HG02884 (cell line): ENCODE data around the gene GBE1.

Experiments used
- ATAC-seq: cut with Tn5 transposase; IDR thresholded peaks from one replicate; pipeline ENCODE4 v1.9.1; 2021; ENCODE audit warnings: mild to moderate bottlenecking, moderate library complexity; ENCODE audit not compliant: unreplicated experiment

GBE1 gene

DNA sequence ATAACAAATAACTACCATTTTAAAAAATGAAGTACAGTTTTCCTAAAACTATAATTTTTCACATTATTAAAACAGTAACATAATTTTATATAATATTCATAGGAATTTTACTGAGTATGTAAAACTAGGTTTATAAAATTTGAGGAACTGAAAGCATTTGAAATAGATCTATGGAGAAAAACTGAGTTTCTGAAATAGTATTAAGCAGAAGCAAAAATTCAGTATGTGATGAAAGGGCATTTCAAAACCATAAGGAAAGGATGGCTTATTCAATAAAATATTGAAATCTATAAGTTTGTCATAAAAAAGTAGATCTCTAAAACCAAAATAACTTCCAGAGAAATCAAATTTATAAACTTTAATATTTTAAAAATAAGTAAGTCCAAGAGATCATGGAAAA is 53.4 kb downstream of the GBE1 start:
- ATAC-seq: no peak

DNA sequence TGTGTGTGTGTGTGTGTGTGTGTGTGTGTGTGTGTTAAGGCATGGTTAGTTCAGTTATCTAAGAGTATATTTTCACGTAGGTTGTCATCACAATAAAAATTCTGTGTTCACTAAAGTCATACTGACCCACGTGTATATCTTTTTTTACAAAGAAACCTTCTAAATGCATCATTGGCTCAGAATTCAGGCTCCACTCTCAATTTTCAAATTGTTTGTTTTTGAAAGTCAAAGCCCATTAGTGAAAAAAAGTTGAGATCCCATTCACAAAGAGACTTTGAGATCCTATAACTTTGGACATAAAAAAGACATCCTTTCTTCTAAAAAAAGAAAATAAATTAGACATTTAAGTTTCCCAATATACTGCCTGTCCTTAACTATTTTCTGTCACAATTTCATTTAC is 59.3 kb downstream of the GBE1 start:
- no peak for ATAC-seq

DNA sequence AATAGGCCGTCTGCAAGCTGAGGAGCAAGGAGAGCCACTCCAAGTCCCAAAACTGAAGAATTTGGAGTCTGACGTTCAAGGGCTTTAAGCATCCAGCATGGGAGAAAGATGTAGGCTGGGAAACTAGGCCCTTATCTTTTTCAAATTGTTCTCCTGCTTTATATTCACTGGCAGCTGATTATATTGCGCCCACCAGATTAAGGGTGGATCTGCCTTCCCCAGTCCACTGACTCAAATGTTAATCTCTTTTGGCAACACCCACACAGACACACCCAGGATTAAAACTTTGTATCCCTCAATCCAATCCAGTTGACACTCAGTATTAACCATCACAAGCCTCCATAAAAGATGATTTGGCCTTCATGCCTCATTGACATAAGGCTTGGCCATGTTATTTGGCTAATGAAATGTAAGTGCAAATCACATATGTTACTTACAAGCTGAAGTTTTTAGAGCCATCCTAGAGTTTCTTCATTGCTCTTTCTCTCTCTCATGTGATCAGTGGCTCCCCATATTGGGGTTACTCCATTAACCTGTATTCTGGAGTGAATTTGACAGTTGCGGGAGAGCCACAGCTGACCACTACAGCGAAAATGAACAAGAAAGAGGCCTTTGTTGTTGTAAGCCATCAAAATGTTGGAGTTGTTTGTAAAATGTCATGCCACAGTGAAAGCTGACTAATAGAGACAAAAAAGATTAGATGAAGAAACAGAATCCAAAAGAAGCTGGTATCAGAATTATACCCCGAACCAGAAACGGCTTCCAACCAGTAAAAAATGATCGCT is 61.7 kb downstream of the GBE1 start:
- no peak for ATAC-seq

DNA sequence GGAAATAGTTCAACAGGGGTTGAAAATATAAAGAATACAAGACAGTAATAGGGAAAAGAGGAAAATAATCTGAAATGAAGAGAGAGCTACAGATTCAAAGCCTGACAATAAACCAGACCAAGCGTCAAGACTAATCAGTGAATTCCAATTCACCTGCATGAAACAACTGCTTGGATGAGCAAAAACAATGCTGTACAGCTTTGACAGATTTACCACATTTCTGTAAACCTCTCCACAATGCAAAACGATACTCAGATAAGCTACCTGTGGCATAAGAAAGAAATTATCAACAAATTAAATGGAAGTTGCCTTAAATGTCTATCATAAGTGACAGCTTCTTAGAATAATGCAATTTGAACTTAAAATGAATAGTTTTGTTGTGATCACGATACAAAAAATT is 65.4 kb downstream of the GBE1 start:
- no peak for ATAC-seq

DNA sequence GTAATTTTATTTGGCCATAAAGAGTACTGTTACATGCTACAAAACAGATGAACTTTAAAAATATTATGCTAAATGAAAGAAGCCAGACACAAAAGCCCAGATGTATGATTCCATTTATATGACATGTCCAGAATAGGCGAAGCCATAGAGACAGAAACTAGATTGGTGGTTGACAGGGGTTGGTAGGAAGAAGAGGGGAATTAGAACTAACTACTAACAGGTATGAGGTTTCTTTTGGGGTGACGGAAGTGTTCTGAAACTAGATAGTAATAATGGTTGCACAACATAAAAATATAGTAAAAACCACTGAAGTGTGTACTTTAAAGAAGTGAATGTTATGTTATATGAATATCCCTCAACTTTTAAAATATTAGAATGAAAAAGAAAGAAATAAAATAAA is 66.1 kb downstream of the GBE1 start:
- ATAC-seq: peak; percentile 51

DNA sequence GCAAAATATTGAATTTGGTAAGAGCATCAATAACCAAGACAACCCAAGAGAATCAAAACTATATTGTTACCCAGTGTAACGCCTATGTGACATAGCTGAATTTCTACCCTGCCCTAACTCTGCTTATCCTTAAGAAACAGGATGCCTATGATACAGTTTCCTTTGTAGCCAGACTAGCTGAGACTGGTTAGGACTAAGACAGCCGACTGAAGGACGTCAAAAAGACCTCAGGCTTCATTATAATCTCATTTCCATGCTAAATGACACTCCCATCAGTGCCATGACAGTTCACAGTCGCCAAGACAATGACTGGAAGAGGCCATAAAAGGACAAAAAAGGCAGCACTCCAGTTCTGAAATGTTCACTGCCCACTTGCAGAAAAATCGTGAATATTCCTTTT is 66.8 kb downstream of the GBE1 start:
- ATAC-seq: no peak

DNA sequence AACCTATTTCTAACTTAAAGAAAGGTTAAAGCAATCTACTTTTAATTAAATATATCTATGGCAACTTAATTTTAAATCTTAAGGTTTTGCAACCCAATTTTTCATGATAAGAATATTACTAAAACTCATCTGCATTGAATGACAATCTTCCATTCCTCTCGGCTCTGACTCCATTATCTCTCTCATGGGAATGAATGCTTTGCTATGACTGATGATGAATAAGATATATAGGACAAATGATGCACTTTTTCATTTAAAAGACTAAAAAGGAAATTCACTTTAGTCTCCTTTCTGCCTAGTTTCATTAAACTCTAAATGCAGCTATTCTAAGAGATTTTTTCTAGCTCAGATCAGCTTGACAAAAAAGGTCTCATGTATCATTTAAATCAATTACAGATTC is 68.7 kb downstream of the GBE1 start:
- ATAC-seq: no peak

DNA sequence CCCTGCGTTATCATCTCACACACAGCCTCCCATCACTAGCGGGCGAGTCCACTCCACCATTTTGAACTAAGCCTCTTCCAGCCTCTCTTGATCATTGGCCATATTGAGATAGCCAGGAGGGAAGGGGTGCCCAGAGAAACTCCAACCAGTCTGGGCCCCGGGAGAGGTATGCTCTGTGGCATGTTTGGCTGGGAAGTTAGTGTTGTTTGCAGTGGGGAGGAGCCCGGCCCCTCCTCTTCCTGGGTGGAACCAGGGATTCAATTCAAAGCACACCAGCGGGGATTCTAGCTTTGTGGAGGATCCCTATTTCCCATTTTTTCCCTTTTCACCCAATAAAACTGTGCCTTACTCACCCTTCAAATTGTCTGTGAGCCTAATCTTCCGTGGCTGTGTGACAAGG is 71.8 kb downstream of the GBE1 start:
- ATAC-seq: no peak

DNA sequence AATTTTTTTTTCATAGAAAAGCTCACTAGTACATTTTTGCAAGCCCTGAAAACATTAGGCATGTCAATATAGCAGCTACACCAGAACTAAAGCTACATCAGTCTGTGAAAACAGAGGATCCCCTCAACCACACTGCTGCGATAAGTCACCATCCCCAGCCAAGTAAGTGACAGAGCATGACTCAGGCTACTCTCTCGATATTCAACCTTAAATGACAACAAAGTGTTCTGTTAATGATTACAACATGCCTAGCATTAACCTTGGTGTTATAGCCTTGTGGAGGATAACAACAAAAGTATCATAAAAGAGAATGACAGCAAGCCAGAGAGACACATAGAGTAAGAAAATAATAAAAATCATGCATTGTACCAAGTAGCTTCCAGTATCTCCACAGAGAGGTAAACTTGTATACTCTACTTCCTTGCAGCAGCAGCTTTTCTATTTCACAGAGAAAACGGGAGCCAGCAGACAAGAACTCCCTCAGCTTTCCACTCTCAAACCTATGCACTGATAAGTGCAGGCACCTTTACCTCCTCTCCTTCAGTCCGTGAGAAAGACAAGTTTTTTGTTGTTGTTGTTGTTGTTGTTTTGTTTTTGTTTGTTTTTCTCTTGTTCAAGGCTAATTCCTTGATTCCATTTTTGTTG is 76.6 kb downstream of the GBE1 start:
- no peak for ATAC-seq

DNA sequence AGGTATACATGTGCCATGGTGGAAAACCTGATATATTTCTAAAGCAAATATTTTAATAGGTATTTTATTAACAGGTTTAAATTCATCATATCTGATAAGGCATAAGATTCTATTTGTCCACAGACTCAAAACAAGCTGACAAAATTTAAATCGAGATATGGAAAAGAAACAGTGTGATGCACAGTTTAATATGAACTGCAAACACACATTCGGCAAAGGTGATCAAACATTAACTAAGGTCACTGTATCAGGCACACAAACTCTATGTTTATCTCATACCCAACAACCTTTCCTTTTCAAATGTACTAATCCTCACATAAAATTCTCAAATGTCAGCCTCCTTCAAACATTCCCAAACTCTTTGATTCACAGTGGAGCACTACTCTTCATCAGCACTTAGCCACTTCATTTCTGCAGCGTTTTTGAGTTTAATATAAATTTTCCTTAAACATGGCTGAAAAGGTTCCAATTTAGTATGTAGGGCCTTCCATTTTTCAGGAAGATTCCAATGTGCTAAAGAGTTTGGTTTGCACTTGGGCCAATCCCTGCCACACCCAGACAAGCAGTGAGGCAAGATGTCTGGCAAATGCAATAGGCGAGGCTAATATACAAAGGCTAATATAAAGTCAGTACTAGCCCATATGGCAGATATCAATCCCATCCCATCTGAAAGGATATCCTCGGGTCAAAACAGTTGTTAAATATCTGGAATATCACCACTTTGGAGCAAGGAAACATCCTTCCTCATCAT is 84.6 kb downstream of the GBE1 start:
- no peak for ATAC-seq

DNA sequence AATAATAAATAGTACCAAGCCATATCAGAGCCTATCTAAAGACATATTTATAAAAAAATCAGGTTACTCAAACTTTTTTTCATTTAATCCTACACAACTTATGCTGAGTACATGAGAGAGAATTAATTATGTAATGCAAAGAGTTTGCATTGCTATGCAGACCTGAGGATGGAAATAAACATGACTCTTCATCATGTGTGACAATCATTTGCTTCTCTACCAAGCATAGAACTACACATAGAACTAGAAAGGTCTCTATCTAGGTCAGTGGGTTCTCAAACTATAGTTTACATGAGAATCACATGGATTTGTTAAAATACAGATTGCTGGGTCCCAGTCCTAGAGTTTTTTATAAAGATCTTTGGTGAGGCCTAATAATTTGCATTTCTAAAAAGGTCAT is 86.8 kb downstream of the GBE1 start:
- no peak for ATAC-seq

DNA sequence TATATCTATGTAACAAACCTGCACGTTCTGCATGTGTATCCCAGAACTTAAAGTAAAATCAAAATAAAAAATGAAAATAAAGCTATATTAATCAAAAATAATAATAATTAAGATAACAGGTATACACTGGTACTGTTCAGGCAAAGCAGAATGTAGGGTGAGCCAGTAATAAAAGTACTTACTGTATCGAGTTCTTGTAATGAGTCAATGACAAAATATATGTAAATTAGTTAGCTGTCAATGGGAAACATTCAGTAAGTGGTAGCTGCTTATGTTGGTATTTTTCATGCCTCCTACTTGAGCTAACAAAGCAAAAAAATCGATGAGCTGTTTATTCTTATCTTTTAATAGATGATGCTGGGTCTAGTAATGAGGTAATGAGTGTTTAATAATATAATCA is 93.2 kb downstream of the GBE1 start:
- ATAC-seq: no peak

DNA sequence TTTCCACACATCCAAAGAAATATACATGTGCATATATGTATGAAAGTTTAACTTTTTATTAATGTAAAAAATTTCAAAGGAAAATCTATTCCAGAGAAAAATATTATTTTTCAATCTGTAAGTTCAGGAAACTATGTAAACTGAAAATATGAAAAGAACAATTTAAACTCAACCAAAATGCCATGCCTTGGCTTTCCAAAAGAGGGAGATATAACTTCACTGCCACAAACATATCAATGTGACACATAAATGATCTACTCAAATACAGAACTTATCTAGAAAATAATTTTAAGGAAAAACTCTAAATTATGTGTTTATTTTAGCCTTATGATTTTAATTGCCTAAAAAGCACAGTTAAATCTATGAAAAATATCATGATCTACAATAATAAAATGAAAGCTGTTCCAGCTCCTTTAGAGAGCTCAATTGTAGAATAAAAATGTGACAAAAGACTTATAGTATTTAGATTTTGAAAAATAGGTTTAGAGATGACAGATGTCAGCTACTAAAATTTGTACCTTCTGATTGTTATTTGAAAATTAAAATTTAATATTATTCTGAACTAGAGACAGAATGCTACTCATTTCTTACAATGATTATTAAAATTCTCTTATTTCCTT is 94.8 kb downstream of the GBE1 start:
- no peak for ATAC-seq

DNA sequence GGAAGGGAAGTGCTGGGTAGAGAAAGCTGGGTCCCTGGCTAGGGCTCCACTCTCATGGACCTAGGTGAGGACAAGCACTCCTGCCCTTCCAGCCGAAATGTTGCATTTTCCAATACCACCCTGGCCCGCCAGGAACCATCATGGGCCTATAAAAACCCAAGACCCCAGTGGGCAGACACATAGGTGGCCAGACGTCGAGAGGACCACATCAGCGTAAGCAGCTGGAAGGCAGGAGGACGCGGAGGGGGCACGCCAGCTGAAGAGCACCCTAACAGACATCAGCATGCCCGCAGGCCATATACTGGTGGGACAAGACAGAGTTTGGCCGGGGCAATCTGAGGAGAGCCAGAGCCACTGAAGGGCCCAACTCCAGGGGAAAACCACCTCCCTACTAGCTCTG is 98.3 kb downstream of the GBE1 start:
- no peak for ATAC-seq

DNA sequence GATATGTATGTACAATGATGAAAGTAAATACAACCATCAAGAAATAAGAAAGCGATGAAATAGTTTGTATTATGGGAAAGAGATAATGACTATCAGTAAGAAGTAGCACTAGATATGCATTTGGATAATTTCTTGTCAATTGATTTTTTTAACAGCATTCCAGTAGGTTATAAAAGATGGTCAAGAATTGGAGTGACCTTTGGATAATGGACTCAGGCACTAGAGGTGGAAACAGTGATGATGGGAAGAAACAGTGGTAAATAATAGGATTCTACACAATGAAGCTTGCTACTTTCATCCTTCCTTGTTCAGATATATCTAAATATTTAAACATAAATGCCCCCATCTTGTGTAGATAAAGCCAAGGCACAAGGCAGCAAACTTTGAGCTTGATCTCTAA is 101.4 kb downstream of the GBE1 start:
- no peak for ATAC-seq

DNA sequence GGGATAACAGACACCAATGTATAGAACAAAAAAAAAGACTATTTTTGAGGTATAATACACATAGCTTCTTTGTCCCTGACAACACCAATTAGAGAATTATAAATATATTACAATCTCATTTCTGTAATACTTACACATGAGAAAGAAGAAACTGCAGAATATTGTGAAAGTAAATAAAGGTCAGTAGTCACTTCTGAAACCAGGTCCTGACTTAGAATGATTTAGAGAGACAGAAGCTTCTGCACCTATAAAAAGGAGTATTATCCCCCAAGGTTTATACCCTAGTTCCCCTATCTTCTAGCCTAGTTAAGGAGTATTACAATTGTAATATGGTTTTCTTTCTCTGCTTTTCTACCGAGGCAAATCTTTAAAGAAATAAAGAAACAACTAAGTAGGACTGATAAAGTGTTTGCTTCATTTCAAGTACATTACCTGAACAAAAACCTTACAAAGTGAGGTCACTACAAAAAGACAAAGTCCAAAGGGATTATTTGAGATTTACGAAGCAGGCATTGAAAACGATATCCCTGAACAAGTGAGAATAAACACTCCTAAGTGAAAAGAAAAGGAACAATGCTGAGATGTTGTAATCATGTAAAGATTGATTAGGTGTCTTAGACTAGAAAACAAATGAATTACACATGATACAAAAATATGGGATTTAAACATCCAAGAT is 103.0 kb downstream of the GBE1 start:
- peak; percentile 49 for ATAC-seq

DNA sequence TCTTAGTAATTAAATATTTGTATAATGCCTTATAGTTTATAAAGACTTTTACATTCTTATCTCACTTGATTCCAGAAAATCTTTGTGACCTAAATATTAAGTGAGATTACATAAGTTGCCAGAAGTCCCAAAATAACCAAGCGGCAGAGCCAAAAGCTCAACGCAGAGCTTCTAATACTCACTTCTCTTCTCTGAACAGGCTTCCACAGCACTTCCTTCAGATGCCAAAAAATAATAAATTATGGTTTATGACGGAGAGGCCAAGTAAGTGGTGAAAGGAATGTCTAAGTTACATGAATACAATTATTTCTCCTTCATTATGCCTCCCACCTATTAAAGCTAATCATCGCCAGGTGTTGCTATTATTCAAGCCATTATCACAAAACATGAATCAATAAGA is 110.3 kb downstream of the GBE1 start:
- ATAC-seq: no peak

DNA sequence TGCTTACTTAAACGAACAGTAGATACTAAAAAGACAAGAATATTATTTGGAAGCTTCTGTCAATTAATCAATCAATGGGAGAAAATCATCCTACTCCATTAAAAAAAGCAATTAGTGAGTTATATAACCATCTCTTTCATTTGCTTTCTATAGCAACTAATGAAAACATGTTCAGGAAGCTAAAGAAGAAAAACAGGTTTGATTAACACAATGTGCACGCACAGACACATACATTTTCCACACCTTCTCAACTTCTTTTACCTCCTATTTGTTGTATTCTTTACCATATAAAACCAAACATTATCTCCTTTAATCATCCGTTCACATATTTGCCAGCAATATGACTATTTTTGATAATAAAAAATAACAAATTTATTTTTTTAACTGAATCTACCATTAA is 111.3 kb downstream of the GBE1 start:
- no peak for ATAC-seq

DNA sequence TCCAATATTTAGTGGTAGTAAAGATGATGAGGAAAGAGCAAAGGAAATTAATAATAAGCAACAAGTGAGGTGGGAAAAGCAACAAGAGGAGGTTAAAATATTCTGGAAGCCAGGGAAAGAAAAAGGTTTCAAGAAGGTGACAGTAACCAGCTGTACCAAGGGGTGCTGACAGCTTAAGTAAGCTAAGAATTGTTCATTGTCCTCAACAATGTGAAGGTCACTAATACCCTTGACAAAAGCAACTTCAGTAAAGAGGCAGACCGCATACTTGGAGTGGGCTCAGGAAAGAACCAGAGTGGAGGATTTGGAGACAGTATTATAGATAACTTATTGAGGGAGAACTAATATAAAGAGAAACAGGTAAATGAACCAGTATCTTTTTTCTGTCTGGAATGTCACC is 116.2 kb downstream of the GBE1 start:
- no peak for ATAC-seq

DNA sequence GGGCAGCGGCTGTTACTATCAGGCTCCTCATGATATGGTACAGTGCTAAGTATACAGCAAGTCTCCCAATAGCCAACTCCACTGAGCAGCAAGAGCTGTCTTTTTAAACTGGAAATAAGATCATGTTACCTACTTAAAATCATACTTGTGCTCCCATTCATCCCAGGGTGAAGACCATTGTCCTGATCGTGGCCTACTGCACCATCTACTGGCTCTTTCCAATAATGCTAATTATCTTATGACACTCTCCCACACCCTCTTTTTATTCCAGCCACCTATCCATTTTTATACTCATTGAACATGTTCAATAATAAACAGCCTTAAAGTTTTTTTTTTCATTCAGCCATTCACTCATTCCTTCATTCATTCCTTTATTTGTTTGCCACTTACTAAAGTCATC is 117.7 kb downstream of the GBE1 start:
- ATAC-seq: no peak

DNA sequence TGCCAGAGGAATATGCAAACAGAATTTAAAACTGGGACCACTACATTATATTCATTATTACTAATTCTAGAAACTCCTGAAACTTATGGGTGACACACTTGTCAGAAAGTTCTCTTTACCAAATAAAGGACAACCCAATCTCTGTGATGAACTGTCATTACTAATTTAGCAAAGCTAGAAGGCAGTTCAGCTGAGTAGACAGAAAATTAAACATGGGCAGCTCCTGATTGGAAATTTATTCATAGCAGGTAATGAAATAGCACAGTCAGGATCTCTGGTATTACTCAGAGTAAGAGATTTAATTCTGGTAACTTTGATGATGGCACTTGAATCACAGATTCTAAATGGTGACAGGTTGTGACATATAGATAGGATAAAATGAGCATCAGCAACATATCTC is 123.0 kb downstream of the GBE1 start:
- no peak for ATAC-seq
